ENCODE results near the gene ANKAR.
"Not testable (repeated sequence)": the region's sequence is repeated elsewhere in the genome, so short reads cannot be mapped to it uniquely, and the experiment has no call there.

Gene ANKAR

DNA sequence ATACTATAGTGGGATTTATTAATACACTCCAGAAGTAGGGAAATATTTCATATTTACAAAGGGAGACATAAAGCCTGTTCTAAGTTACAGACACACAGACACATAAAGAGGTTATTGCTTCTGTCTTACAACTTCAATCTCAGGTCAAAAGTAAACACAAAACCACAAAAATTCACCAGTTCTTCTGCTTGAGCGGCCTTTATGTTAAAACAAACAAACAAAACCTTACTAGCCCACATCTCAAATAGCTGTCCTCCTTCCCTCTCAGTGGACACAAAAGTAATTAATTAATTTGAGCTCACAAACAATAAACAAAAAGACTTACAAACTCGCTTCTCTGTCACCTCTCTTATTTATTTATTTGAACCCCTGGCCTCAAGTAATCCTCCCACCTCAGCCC is 14.7 kb upstream of the ANKAR start:
- peak; percentile 57 for DNase-seq (ENCODE audit: low read depth)
- no peak overlapping the region for H3K4me3 ChIP-seq (ENCODE audit: low read depth, low read length)
- TF ChIP-seq, protein P1, sequence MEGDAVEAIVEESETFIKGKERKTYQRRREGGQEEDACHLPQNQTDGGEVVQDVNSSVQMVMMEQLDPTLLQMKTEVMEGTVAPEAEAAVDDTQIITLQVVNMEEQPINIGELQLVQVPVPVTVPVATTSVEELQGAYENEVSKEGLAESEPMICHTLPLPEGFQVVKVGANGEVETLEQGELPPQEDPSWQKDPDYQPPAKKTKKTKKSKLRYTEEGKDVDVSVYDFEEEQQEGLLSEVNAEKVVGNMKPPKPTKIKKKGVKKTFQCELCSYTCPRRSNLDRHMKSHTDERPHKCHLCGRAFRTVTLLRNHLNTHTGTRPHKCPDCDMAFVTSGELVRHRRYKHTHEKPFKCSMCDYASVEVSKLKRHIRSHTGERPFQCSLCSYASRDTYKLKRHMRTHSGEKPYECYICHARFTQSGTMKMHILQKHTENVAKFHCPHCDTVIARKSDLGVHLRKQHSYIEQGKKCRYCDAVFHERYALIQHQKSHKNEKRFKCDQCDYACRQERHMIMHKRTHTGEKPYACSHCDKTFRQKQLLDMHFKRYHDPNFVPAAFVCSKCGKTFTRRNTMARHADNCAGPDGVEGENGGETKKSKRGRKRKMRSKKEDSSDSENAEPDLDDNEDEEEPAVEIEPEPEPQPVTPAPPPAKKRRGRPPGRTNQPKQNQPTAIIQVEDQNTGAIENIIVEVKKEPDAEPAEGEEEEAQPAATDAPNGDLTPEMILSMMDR (conservative IDR thresholded peaks at IDR 0.05; ENCODE audit: low read depth, low read length): no peak

DNA sequence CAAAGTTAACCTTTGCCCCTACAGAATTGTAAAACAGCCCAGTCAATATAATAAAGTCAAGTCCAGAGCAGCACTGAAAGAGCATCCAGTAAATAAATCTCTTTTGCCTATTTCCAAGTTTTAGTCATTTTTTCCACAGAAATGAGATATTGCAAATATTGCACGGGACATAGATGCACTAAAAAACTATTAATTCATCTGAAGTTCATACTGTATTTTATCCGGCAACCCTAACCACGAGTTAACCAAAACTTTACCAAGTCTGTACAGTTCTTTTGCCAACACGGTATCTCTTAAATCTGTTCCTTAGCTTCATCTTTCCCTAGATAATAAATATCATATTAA is 13.7 kb upstream of the ANKAR start:
- TF ChIP-seq, protein P1 (conservative IDR thresholded peaks at IDR 0.05; ENCODE audit: low read depth, low read length): no peak
- no peak for DNase-seq (ENCODE audit: low read depth)
- H3K4me3 ChIP-seq (ENCODE audit: low read depth, low read length): no peak overlapping the region

DNA sequence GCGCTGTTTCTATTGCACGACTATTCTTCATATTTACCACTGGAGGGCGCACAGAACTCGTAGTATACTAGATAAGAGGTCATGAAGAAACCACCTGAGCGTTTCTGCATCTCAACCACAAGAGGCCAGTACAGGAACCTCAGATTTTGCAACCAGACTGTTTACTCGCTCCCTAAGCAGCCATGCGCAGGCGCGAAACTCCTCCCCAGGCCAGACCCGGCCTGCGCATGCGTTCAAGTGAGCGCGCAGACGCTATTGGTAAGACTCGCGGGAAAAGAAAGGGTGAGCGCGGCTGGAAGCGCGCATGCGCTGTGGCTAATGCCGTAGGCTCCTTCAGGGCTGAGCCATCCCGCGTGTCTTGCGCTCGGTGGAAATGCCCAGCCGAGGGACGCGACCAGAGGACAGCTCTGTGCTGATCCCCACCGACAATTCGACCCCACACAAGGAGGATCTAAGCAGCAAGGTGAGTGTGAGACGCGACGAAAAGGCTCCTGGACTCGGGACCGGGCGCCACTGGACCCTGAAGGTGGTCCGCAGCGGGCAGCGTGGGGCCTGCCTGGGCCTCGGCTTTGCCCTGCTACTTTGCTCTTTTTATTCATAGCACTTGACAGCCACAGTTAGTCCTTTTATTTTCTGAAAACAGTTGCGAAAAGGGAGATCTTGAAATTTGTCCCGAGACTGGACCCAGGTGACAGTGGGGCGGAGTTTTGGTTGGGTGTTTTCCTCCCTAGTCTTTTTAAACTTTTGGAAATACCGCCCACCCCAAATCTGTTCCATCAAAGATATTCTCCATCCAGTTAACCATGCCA is 13.1 kb upstream of the ANKAR start, which contains the start of gene ASNSD1:
ASNSD1 (plus strand) TSS at position 312 of the 809 bp plus-strand sequence. CDS start 4,674 bp downstream, outside the sequence.
- TF ChIP-seq, protein P1 (conservative IDR thresholded peaks at IDR 0.05; ENCODE audit: low read depth, low read length): peak; percentile 83
- DNase-seq (ENCODE audit: low read depth): peak; percentile 100
- peak within 1 kb of the TSS; percentile 82 for H3K4me3 ChIP-seq (ENCODE audit: low read depth, low read length)

DNA sequence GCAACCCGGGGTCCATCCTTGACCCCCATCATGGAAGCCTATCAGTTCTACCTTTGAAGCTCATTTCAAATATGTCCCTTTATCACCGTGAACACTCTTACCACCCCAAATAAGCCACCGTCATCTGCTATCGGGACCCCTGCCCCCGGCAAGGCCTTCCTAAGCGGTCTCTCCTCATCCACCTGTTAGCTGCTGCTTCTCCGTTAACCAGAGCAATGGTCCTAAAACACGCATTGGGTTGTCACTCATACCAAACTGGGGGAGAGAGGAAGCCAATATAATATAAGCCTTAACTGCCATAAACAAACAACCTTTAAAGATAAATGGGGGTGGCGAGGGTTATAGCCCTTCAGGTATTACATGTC is 12.5 kb upstream of the ANKAR start:
- peak overlapping the region; percentile 82 for H3K4me3 ChIP-seq (ENCODE audit: low read depth, low read length)
- TF ChIP-seq, protein P1 (conservative IDR thresholded peaks at IDR 0.05; ENCODE audit: low read depth, low read length): no peak
- no peak for DNase-seq (ENCODE audit: low read depth)

DNA sequence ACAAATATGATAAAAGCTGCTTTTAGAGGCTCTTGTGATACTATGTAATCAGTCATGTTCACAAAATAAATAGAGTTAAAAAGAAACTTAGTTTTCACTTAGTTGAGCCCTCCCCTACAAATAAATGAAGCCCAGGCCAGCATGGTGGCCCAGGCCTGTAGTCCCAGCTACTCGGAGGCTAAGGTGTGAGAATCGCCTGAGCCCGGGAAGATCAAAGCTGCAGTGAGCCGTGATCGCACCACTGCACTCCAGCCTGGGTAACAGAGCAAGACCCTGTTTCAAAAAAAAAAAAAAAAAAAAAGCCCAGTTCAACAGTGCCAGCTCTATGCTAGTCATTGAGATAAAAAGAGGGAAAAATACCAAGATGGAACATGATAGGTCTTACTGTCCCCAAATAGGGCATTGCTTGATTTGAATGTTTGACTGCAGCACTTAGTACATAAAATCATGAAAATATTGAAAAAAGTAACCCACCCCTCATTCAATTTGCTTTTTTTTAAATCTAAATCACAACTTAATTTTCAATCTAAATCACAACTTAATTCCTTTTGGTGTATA is 11.7 kb upstream of the ANKAR start:
- no peak for DNase-seq (ENCODE audit: low read depth)
- peak overlapping the region; percentile 82 for H3K4me3 ChIP-seq (ENCODE audit: low read depth, low read length)
- TF ChIP-seq, protein P1 (conservative IDR thresholded peaks at IDR 0.05; ENCODE audit: low read depth, low read length): no peak

DNA sequence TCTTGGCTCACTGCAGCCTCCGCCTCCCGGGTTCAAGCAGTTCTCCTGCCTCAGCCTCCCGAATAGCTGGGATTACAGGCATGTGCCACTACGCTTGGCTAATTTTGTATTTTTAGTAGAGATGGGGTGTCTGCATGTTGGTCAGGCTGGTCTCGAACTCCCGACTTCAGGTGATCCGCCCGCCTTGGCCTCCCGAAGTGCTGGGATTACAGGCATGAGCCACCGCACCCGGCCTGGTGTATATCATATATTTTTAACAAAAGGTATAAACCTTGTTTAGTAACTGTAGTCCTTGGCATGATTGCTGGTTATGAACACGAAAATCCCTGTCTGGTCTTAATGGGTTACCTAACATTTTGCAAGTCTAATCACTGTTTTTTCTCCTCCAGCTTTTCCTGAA is 11.2 kb upstream of the ANKAR start:
- not testable (repeated sequence) for DNase-seq (ENCODE audit: low read depth); H3K4me3 ChIP-seq (ENCODE audit: low read depth, low read length)

DNA sequence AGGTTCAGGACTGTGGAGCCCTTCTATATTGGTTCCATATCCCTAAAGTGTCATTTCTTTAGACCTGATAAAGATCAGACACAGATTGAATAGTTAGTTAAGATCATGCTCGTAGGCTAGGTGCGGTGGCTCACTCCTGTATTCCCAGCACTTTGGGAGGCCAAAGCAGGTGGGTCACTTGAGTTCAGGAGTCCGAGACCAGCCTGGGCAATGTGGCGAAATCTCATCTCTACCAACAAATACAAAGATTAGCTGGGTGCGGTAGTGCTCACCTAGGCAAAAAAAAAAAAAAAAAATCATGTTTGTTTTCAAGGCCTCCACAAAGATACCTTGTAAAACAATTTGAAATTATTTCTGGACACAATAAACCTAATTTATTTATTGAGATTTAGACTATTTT is 4.6 kb upstream of the ANKAR start:
- no peak overlapping the region for H3K4me3 ChIP-seq (ENCODE audit: low read depth, low read length)
- TF ChIP-seq, protein P1 (conservative IDR thresholded peaks at IDR 0.05; ENCODE audit: low read depth, low read length): no peak
- DNase-seq (ENCODE audit: low read depth): no peak

Data from choroid plexus epithelial cell (primary cell).